Epithelial cell of esophagus (primary cell): Measurements from ENCODE around the gene FYTTD1.
"Not testable (repeated sequence)": the region's sequence is repeated elsewhere in the genome, so short reads cannot be mapped to it uniquely, and the experiment has no call there.

Experiments
- DNase-seq: peaks from one replicate; pipeline ENCODE4 v3.0.0; 2010; ENCODE audit warnings: low read depth
- H3K4me3 ChIP-seq: 2 replicates; pipeline ENCODE4 v1.5.1; 2011; ENCODE audit warnings: mild to moderate bottlenecking, low read length, control low read depth
- CTCF ChIP-seq: IDR thresholded peaks from 2 replicates; pipeline ENCODE4 v1.5.1; 2011; ENCODE audit warnings: low read depth, mild to moderate bottlenecking, low read length, control low read depth, inconsistent platforms; ENCODE audit not compliant: insufficient read depth; ENCODE audit errors: missing control alignments

FYTTD1 gene

DNA sequence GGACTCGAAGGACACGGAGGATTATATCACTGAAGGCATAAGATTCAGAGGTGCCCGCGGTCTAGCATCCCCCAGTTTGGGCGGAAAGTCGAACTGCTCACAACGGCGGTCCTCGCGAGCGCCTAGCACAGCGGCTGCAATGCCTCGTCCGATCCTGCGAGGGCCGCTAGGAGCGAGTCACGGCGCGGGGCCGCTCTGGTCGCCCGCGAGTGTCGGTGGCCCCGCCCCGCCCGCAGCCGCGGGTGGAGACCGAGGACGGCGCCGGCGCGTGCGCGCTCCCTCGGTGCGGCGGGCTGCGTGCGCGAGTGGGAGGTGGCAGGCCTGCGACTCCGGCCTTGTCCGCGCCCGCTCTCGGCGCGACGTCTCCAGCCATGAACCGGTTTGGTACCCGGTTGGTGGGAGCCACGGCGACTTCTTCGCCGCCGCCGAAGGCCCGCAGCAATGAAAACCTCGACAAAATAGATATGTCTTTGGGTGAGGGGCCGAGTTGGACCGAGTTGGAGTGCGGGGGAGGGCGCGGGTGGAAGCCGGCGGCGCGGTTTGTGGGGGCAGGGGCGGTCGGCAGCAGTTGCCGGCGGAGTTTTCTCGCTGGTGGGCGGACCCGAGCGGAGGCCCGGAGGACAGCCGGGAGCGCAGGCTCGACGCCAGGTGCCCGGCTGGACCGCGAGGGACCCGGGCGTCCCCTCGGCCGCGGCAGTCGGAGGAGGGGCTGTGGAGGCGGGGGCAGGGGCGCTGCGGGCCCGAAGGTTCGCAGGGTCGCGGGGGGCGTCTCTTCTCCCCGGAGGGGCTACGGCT lies at the start of gene FYTTD1:
FYTTD1 (plus strand) TSS at position 283 of the 795 bp plus-strand sequence; CDS start at position 372, 89 bp downstream.
- peak within 1 kb of the TSS; percentile 75 for H3K4me3 ChIP-seq
- TF ChIP-seq CTCF, result peak; percentile 28
- DNase-seq, result peak; percentile 85

GRCh38 chr3:197700095-197700494 lies 49.6 kb upstream of the FYTTD1 start:
- TF ChIP-seq CTCF, result no peak
- no peak overlapping the region for H3K4me3 ChIP-seq
- no peak for DNase-seq

- no peak for DNase-seq
- H3K4me3 ChIP-seq, result no peak overlapping the region
- no peak for TF ChIP-seq CTCF
These were observed 47.8 kb upstream of the FYTTD1 start for GRCh38 chr3:197701841-197702240.

DNA sequence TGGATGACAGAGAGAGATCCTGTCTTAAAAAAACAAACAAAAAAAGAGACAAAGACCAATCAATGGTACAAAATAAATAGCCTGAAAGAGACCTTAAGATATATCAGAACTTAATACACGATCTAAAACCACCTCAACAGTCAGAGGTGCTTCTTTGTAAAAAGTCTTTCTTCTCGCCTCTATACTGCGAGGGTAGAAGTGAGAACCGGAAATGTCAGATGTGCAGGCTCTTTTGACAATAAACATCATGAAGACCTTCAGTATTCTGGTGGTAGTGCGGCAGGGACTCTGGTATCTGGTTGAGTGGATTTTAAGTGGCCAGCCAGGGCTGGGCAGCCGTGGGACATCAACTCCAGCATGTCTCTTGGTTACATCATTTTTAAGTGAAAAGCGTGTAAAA lies 43.0 kb upstream of the FYTTD1 start:
- no peak for TF ChIP-seq CTCF
- no peak for DNase-seq
- no peak overlapping the region for H3K4me3 ChIP-seq

- no peak for TF ChIP-seq CTCF
- no peak for DNase-seq
- no peak overlapping the region for H3K4me3 ChIP-seq
These were observed 40.5 kb upstream of the FYTTD1 start for GRCh38 chr3:197709135-197709534.

DNA sequence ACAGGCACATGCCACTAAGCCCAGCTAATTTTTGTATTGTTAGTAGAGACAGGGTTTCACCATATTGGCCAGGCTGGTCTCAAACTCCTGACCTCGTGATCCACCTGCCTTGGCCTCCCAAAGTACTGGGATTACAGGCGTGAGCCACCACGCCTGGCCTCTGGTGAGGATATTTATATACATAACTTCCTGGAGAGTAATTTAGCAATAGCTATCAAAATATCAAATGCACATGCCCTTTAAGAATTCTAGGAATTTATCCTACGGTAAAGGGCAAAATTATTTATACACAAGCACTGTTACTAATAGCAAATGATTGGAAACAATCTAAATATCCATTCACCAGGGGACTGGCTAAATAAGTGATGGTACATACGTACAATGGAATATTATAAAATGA lies 38.7 kb upstream of the FYTTD1 start:
- not testable (repeated sequence) for DNase-seq

DNA sequence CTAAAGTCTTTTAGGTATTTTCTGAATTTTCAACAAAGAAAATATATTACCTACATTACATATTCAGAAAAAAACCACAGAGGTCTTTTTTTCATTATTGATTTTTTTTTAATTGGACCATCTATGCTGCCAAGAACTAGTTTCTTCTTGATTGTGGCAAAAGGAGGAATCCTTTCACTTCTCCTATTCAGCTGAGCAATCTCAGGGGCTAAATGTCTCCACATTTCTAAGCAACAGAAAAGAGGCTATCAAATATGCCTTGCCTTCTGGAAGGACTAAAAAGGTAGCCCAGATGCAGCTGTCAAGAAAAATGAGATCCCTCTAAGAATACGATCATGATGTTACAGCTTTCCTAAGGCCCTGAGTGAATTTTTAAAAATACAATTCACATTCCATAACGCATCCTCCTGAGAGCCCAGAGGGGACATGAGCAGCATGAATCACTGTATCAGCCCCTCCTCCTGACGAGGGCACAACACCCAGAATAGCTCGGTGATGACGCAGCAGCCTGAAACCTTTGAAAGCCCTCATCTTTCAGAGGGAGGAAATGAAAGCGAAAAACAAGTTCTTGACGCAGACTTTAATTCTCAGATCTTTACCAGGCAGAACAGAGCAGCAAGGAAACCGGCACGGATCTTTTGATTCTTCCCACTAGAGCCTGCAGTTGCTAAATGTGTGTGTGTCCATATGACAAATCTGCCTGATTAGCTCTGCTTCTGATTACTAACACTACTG lies 37.5 kb upstream of the FYTTD1 start:
- TF ChIP-seq CTCF, result no peak
- H3K4me3 ChIP-seq, result peak overlapping the region; percentile 27

More for the DNA sequence above, 38.7 kb upstream of the FYTTD1 start:
- H3K4me3 ChIP-seq, result not testable (repeated sequence)

More for the DNA sequence above, 37.5 kb upstream of the FYTTD1 start:
- peak; percentile 99 for DNase-seq
